Kidney (tissue), 14 donors: ENCODE measurements around the gene MKRN3. TPM values are rescaled to one million over a fixed set of nuclear protein-coding genes. Genes with fewer than 3 reads are reported as not detected.

ENCODE experiments used
- DNase-seq, 5 donors: peaks; one replicate each; pipeline ENCODE4 v3.0.0-alpha.2; 2013 to 2020
- FAIRE-seq: peaks from 2 replicates; lab custom pipeline; 2012; peaks lifted over from hg19 to GRCh38; lab: Jason Lieb, UNC
- H3K27ac ChIP-seq, 2 donors: one replicate each; pipeline ENCODE4 v1.7.0; 2013; ENCODE audit warnings: low read depth in 2 of 2, low read length in 2 of 2, inconsistent platforms in 1 of 2
- H3K27me3 ChIP-seq: one replicate; pipeline ENCODE4 v1.7.1; 2013; ENCODE audit warnings: low read length, inconsistent platforms; ENCODE audit not compliant: control insufficient read depth, insufficient read depth
- H3K36me3 ChIP-seq, 3 donors: one replicate each; pipeline versions ENCODE4 v1.7.0 to v1.7.1; 2013; ENCODE audit warnings: low read length in 3 of 3, control low read depth in 1 of 3, inconsistent platforms in 1 of 3; ENCODE audit not compliant: insufficient read depth in 3 of 3, control insufficient read depth in 2 of 3
- H3K4me1 ChIP-seq, 3 donors: one replicate each; pipeline versions ENCODE4 v1.7.0 to v1.7.1; 2013; ENCODE audit warnings: low read length in 3 of 3, inconsistent platforms in 1 of 3, low read depth in 1 of 3; ENCODE audit not compliant: control insufficient read depth in 2 of 3, insufficient read depth in 2 of 3
- H3K4me3 ChIP-seq, 3 donors: one replicate each; pipeline versions ENCODE4 v1.7.0 to v1.8.1; 2013; ENCODE audit warnings: low read length in 3 of 3, control low read depth in 1 of 3, inconsistent platforms in 1 of 3
- H3K9ac ChIP-seq, 3 donors: one replicate each; pipeline versions ENCODE4 v1.7.0 to v1.7.1; 2013; ENCODE audit warnings: low read length in 3 of 3, control low read depth in 1 of 3, inconsistent platforms in 1 of 3
- H3K9me3 ChIP-seq, 3 donors: one replicate each; pipeline versions ENCODE4 v1.7.0 to v1.7.1; 2013; ENCODE audit warnings: low read length in 3 of 3, control low read depth in 1 of 3, inconsistent platforms in 1 of 3; ENCODE audit not compliant: control insufficient read depth in 2 of 3, insufficient read depth in 1 of 3
- intact Hi-C: fragments of 100-400 bp; cut with DNase I; formaldehyde crosslinking; loops from one replicate; pipeline ENCODE4 v1.11.1; 2022
- polyA plus RNA-seq: library from polyadenylated mRNA; stranded (reverse); fragments of 350-450 nt; fragmentation: Illumina TruSeq; extraction: RNeasy Lipid Tissue Mini Kit (QIAGEN cat#74804); gene quantifications from one replicate; pipeline ENCODE4 v1.2.3, GENCODE V29; 2014; ENCODE audit warnings: low read depth, low replicate concordance; ENCODE audit not compliant: insufficient read depth
- total RNA-seq: library from RNA; stranded (reverse); fragmentation: NEBNext Ultra II Directional; extraction: Animal tissue kit (Norgen Biotek cat#: 25700); gene quantifications from one replicate; pipeline ENCODE4 v1.2.1, GENCODE V29; 2021
- TF ChIP-seq, protein P1 (sequence below): IDR thresholded peaks from 3 replicates; pipeline ENCODE4 v1.5.1; 2012; ENCODE audit warnings: mild to moderate bottlenecking, moderate library complexity, borderline replicate concordance; ENCODE audit not compliant: insufficient read depth; ENCODE audit errors: extremely low read depth
- donor health status: control.
- donor health status: control.
- donor health status: control.
- donor health status: control.
- donor health status: control.
- donor health status: DM: yes; HTN: yes; CAD: no.
- donor health status: Normal renal cell carcinoma (clear cell type).

MKRN3 gene
- total and polyA plus RNA-seq, 2 donors from 2014 or later, result not detected

DNA sequence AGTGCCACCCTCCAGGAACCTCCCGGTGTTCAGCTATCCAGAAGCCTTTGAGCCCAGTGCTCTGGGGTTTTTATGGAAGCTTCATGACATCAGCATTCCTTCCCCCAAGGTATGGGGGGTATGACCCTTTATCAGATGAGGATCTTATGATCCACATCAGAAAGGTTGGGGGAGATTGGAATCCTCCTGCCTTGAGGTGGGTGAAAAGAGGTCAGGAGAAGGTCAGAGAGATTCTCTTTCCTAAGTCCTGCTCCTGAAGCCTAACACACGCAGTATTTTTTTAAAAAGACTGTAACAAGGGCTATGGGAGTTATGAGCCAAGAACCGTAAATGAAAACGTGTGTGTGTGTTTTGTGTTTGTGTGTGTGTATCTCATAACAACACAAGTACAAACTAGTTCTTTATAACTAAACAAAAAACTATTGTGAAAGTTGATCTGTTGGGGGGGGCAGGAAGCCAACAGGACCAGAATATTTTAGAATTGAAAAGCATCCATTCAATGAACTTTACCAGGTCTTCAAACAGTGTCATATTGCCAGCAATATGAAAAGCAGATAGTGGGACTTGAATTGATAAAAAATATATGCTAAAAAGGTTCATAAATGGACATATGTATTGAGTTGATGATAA lies 13.2 kb downstream of the MKRN3 start:
- Histone ChIP-seq H3K36me3 (no peaks in the 10 kb centered on the region), H3K9me3 (no peaks in the 10 kb centered on the region), H3K9ac (no peak overlapping the region), H3K4me1 (no peaks in the 10 kb centered on the region), H3K27ac (no peak overlapping the region), H3K4me3 (no peak overlapping the region), H3K27me3 (no peaks in the 10 kb centered on the region)
- TF ChIP-seq, protein P1, sequence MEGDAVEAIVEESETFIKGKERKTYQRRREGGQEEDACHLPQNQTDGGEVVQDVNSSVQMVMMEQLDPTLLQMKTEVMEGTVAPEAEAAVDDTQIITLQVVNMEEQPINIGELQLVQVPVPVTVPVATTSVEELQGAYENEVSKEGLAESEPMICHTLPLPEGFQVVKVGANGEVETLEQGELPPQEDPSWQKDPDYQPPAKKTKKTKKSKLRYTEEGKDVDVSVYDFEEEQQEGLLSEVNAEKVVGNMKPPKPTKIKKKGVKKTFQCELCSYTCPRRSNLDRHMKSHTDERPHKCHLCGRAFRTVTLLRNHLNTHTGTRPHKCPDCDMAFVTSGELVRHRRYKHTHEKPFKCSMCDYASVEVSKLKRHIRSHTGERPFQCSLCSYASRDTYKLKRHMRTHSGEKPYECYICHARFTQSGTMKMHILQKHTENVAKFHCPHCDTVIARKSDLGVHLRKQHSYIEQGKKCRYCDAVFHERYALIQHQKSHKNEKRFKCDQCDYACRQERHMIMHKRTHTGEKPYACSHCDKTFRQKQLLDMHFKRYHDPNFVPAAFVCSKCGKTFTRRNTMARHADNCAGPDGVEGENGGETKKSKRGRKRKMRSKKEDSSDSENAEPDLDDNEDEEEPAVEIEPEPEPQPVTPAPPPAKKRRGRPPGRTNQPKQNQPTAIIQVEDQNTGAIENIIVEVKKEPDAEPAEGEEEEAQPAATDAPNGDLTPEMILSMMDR, result no peak
- no peak for FAIRE-seq
- DNase-seq, result no peak
- intact Hi-C loops, result no loop called here

DNA sequence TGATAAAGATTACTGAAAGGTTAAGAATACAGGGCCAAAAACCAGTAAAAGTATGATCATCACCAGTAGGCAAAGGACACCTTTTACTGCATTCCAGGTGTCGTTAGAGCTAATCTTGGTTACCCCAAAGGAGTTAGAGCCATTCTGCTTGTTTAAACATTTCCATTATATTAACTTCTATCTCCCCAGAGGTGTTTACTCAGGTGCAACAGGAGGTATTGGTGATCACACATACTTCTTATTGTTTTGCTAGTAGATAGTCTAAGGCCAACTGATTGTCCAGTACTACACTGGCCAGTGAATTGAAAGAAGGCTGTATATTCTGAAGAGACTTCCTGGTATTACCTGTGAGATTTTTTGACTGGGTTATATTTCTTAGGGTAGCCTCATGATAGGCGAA lies 22.8 kb downstream of the MKRN3 start:
- Histone ChIP-seq H3K9ac (no peak overlapping the region), H3K36me3 (no peaks in the 10 kb centered on the region), H3K9me3 (peaks cover 0 to 2% (median 0%) of the 10 kb centered on the region in 3 donors), H3K27ac (no peak overlapping the region), H3K4me1 (no peaks in the 10 kb centered on the region), H3K4me3 (no peak overlapping the region), H3K27me3 (no peaks in the 10 kb centered on the region)
- intact Hi-C loops, result no loop called here
- TF ChIP-seq, protein P1, result no peak
- no peak for DNase-seq
- FAIRE-seq, result no peak

DNA sequence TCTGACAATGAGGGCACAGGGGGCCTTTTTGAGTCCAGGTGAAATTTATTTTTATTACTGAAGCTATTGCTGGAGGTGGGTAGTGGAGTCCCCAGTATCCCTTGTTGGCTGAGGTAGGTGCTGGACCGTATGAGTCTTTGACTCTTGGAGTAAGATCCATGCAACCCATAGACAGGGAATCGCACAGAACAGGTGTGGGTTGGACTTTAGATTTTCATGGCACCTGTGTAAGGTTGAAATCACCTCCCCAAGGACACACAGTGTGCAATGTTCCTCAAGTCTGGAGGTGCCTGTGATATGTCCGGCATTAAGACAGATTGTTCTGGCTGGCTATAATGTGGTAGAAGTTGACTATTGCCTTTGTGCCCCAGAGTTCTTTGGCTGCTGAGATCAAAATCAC lies 23.5 kb downstream of the MKRN3 start:
- TF ChIP-seq, protein P1, result no peak

More for the DNA sequence above, 23.5 kb downstream of the MKRN3 start:
- intact Hi-C loops, result no loop called here
- peaks cover 0 to 2% (median 0%) of the 10 kb centered on the region in 3 donors for H3K9me3 ChIP-seq
- no peak overlapping the region for H3K9ac ChIP-seq
- DNase-seq, result no peak
- FAIRE-seq, result no peak
- H3K27me3 ChIP-seq, result no peaks in the 10 kb centered on the region
- H3K4me1 ChIP-seq, result no peaks in the 10 kb centered on the region
- no peak overlapping the region for H3K27ac ChIP-seq
- no peak overlapping the region for H3K4me3 ChIP-seq
- H3K36me3 ChIP-seq, result no peaks in the 10 kb centered on the region
